AG04450 (cell line): ENCODE results near the gene TMEM47. TPM values are rescaled to one million over a fixed set of nuclear protein-coding genes. Genes with fewer than 3 reads are reported as not detected.
A peak's percentile ranks its signal among the peaks of the same experiment; 100 is the strongest.

Experiments
- CTCF ChIA-PET: fragments of 300-600, 350-600 bp; formaldehyde crosslinking; extraction: SDS; loops from one replicate; lab custom pipeline; 2022; ENCODE audit warnings: antibody characterized with exemption, inconsistent platforms; lab: Charles Lee
- POLR2A ChIA-PET: fragments of 350-600 bp; formaldehyde crosslinking; extraction: SDS; loops from one replicate; lab custom pipeline; 2021; ENCODE audit warnings: antibody characterized with exemption, inconsistent platforms; lab: Yijun Ruan, JAX
- DNase-seq: peaks from one replicate; pipeline ENCODE4 v3.0.0-alpha.2; 2011; ENCODE audit warnings: low read depth, low spot score
- H3K27ac ChIP-seq: one replicate; pipeline ENCODE4 v1.5.1; 2012; ENCODE audit warnings: low read depth, low read length, control low read depth
- H3K27me3 ChIP-seq: one replicate; pipeline ENCODE4 v1.6.0; 2012; ENCODE audit warnings: low read length; ENCODE audit not compliant: control insufficient read depth, insufficient read depth
- H3K4me3 ChIP-seq: 2 replicates; pipeline ENCODE4 v1.5.1; 2011; ENCODE audit warnings: mild to moderate bottlenecking, low read depth, low read length, control low read depth
- H3K9me3 ChIP-seq: 2 replicates; pipeline ENCODE4 v1.5.1; 2012; ENCODE audit warnings: low read length; ENCODE audit not compliant: control insufficient read depth, insufficient read depth
- CTCF ChIP-seq: IDR thresholded peaks from 2 replicates; pipeline ENCODE4 v1.5.1; 2011; ENCODE audit warnings: low read depth, low read length, control low read depth, inconsistent platforms
- polyA minus RNA-seq: library from RNA; depleted of rRNA, polyadenylated mRNA; stranded (reverse); fragments of >200 nt; gene quantifications from 2 replicates; pipeline ENCODE4 v1.2.3, GENCODE V29; 2011; rRNA and poly(A)+ RNA removed
- polyA plus RNA-seq: library from polyadenylated mRNA; depleted of rRNA; stranded (reverse); fragments of >200 nt; gene quantifications from 2 replicates; pipeline ENCODE4 v1.2.3, GENCODE V29; 2011; rRNA removed

Gene TMEM47
- polyA plus RNA-seq: 62.1 and 92.3 TPM in 2 replicates
- 36.8 and 63.3 TPM in 2 replicates for polyA minus RNA-seq

- POLR2A ChIA-PET: no interaction called here
- no peaks in the 10 kb centered on the region for H3K27me3 ChIP-seq
- peak; percentile 21 for DNase-seq
- no peak within 1 kb of the TSS for H3K27ac ChIP-seq
- H3K9me3 ChIP-seq: no peaks in the 10 kb centered on the region
- CTCF ChIA-PET: no interaction called here
- TF ChIP-seq CTCF: no peak
- H3K4me3 ChIP-seq: peak within 1 kb of the TSS; percentile 76
Measured at GRCh38 chrX:34656842-34657725, at the start of gene TMEM47. TMEM47 (minus strand) TSS chrX:34657285; CDS start chrX:34657029, 256 bp downstream.

DNA sequence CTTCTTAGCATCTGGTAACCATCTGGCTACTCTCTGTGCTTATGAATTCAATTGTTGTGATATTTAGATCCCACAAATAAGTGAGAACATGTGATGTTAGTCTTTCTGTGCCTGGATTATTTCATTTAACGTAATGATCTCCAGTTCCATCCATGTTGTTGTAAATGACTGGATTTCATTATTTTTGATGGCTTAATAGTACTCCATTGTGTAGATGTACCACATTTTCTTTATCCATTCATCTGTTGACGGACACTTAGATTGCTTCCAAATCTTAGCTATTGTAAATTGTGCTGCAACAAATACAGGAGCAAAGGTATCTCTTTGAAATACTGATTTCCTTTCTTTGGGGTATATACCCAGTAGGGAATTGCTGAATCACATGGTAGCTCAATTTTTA, 30.0 kb upstream of the TMEM47 start:
- POLR2A ChIA-PET: no interaction called here
- H3K4me3 ChIP-seq: no peak overlapping the region
- no peaks in the 10 kb centered on the region for H3K9me3 ChIP-seq
- no peak for DNase-seq
- CTCF ChIA-PET: no interaction called here
- no peak overlapping the region for H3K27ac ChIP-seq
- H3K27me3 ChIP-seq: no peaks in the 10 kb centered on the region
- no peak for TF ChIP-seq CTCF

DNA sequence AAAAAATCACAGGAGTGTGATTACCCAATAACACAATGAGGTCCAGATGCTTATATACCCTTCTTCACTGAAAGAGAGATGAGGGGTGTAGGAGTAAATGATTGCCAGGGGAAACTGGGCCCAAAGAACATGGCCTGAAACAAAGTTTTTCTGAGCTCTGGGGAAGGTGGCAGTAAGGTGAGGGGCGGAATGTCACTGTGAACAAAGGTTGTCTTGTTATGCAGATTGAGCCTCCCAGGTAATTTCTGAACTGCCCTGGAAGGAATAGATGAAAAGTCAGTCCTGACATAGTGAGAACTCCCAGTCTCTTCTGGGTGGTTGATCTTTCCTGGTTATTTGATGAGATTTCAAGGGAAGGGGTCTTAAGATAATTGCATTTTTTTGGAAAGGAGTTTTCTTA, 2.5 kb upstream of the TMEM47 start:
- H3K27me3 ChIP-seq: no peaks in the 10 kb centered on the region
- H3K9me3 ChIP-seq: no peaks in the 10 kb centered on the region
- TF ChIP-seq CTCF: no peak
- ChIA-PET CTCF (no interaction called here), POLR2A (no interaction called here)
- no peak for DNase-seq
- no peak overlapping the region for H3K27ac ChIP-seq
- H3K4me3 ChIP-seq: no peak overlapping the region

- Histone ChIP-seq H3K4me3 (no peak overlapping the region), H3K27me3 (no peaks in the 10 kb centered on the region), H3K27ac (no peak overlapping the region), H3K9me3 (no peaks in the 10 kb centered on the region)
- CTCF ChIA-PET: no interaction called here
- DNase-seq: peak; percentile 1
- POLR2A ChIA-PET: interaction anchor here (1.3 kb wide), 1 partner anchor 208 kb away, joined by 3 read pairs; no protein-coding TSS in a partner anchor
- TF ChIP-seq CTCF: no peak
Measured at GRCh38 chrX:34658326-34658725, 1.2 kb upstream of the TMEM47 start.

- POLR2A ChIA-PET: interaction anchor here (1.3 kb wide), 1 partner anchor 209 kb away, joined by 3 read pairs; no protein-coding TSS in a partner anchor
- DNase-seq: no peak
- H3K27me3 ChIP-seq: no peaks in the 10 kb centered on the region
- H3K4me3 ChIP-seq: peak overlapping the region; percentile 76
- no peak for TF ChIP-seq CTCF
- CTCF ChIA-PET: no interaction called here
- no peaks in the 10 kb centered on the region for H3K9me3 ChIP-seq
- H3K27ac ChIP-seq: no peak overlapping the region
Measured at GRCh38 chrX:34657726-34658070, 613 bp upstream of the TMEM47 start.
